ENCODE data around the gene RAB24. TPM values are rescaled to one million over a fixed set of nuclear protein-coding genes. Genes with fewer than 3 reads are reported as not detected.

Gene RAB24
- total and polyA plus RNA-seq, 9 donors = 17.0 to 40.4 (median 26.8) TPM

DNA sequence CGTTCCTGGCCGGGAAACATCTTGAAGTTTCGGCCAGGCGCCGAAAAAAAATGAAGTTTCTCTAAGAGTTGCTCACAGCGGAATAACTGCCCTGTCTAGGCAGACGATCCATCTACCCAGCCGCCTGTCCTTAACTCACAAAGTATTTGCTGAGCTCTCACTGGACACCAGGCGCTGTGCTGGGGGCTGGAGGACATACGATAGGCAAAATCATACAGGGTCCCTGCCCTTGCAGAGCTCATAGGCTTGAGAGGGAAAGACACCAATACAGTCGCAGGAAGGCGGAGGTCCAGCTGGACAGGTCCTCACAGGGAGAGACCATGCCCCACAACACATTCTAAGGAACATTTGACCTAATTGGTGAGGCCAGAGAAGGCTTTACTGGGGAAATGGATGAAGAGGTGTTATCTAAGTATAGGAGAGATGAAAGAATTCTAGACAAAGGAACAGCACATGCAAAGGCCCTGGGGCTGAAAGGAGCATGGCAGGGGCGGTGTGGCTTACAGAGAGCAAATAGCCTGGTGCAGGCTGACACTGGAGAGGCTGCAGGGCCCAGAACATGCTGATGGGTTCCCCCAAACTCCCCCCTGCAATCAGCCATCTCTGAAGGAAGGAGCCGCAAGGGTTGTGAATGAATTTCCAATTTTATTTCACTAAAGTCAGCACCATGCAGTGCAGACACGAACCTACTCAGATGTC is 10.2 kb upstream of the RAB24 start:
- DNase-seq = peak in 2 of 5 donors; percentile 11 to 33
- Histone ChIP-seq H3K27me3 (no peaks in the 10 kb centered on the region), H3K27ac (no peak overlapping the region), H3K36me3 (no peaks in the 10 kb centered on the region), H3K9me3 (no peaks in the 10 kb centered on the region), H3K4me1 (ENCODE audit: insufficient read depth) (peaks cover 3% of the 10 kb centered on the region), H3K4me3 (no peak overlapping the region)
- no peak for TF ChIP-seq EP300 (IDR thresholded peaks at IDR 0.05)
- TF ChIP-seq, protein P1, sequence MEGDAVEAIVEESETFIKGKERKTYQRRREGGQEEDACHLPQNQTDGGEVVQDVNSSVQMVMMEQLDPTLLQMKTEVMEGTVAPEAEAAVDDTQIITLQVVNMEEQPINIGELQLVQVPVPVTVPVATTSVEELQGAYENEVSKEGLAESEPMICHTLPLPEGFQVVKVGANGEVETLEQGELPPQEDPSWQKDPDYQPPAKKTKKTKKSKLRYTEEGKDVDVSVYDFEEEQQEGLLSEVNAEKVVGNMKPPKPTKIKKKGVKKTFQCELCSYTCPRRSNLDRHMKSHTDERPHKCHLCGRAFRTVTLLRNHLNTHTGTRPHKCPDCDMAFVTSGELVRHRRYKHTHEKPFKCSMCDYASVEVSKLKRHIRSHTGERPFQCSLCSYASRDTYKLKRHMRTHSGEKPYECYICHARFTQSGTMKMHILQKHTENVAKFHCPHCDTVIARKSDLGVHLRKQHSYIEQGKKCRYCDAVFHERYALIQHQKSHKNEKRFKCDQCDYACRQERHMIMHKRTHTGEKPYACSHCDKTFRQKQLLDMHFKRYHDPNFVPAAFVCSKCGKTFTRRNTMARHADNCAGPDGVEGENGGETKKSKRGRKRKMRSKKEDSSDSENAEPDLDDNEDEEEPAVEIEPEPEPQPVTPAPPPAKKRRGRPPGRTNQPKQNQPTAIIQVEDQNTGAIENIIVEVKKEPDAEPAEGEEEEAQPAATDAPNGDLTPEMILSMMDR (IDR thresholded peaks at IDR 0.05) = no peak
- TF ChIP-seq POLR2A (IDR thresholded peaks at IDR 0.05) = no peak
- intact Hi-C loops (cut with DNase I) = loop anchor here in 3 of 4 donors (10.0 kb wide), 2 partner anchors 141 to 191 kb away; partner anchors contain the start of gene DOK3 (in 1 of the 3)
- WGBS, 3 donors = 86 to 94% (median 91%) methylated on average over 15 of the region's 15 CpGs

DNA sequence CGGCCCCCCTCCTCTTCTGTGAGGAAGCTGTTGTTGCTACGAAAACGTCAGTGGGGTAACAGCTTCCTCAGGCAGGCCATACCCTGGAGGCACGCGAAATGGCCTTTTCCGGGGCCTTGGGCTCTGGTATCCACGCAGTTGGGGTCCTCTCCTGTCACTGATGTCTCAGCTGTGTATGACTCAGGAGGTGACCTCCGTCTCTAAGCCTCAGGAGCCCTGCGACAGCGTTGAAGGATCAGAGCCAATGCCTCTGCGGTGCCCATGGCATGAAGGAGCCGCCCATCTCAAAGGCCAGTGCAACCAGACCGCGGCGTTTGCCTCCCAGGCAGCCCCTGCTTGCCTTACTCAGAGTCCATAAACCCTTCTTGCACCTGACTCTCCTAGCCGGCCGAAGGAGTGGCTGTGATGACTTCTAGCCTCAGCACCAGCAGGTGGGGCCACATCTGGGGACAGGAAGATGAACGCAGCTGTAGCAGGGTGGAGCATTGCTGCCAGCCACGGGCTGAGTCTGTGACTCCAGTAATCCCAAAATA is 9.2 kb upstream of the RAB24 start:
- peaks cover 3% of the 10 kb centered on the region for H3K4me1 ChIP-seq (ENCODE audit: insufficient read depth)
- DNase-seq = peak in 1 of 5 donors; percentile 47
- no peaks in the 10 kb centered on the region for H3K9me3 ChIP-seq
- H3K27me3 ChIP-seq = no peaks in the 10 kb centered on the region
- no peaks in the 10 kb centered on the region for H3K36me3 ChIP-seq
- WGBS, 3 donors = 13 to 19% (median 17%) methylated on average over 18 to 19 of the region's 19 CpGs
- H3K27ac ChIP-seq = no peak overlapping the region
- no peak for TF ChIP-seq POLR2A (IDR thresholded peaks at IDR 0.05)
- TF ChIP-seq, protein P1 (IDR thresholded peaks at IDR 0.05) = no peak
- no peak for TF ChIP-seq EP300 (IDR thresholded peaks at IDR 0.05)
- intact Hi-C loops (cut with DNase I) = loop anchor here in 3 of 4 donors (10.0 kb wide), 2 partner anchors 142 to 192 kb away; partner anchors contain the start of gene DOK3 (in 1 of the 3)
- no peak overlapping the region for H3K4me3 ChIP-seq

DNA sequence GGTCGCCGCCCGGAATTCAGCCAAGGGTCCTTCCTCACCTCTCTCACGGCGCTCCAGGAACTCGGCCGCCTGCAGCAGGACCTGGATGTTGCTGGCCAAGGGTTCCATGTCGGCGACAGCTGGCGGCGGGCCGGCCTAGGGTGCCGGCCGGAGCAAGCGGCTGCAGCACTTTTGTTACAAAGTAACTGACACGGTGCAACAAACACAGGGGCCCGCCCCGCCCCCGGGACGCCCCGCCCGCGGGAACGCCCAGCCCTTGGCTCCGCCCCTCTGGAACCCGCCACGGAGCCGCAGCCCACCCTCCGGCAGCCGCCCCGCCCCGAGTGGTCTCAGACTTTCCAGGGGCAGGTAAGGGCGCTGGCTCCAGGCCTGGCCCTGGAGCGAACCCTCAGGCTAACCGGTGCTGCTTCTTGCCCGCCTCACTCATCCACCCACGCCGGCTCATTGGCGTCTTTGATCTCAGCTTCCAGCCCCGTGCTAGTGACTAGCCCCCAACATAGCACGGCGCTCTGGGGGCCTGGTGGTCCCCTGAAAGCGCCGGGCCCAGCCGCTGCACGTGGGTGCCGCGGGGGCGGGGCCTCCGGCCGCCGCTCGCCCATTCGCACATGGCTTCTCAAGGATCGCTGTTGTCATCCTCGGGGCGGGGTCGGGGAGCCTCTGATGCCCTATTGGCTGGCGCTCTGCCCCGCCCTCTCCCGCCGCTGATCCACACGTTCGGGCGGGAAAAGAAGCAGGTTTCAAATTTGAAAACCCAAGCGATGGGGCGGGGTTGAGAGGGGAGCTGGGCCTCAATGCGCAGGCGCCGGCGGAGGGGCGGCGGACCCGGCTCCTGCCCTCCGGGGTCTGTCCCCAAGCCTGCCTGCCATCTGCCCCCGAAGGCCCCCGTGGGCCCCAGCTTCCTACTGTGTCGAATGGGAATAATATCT is 8.5 kb upstream of the RAB24 start, which contains the start of gene MXD3:
TSS of gene MXD3 (minus strand) at position 176 of the 926 bp plus-strand sequence. CDS start at position 108, 68 bp downstream.
- Histone ChIP-seq H3K9me3 (no peaks in the 10 kb centered on the region), H3K36me3 (no peaks in the 10 kb centered on the region), H3K27ac (no peak within 1 kb of the TSS), H3K27me3 (no peaks in the 10 kb centered on the region), H3K4me3 (peak within 1 kb of the TSS; percentile 52), H3K4me1 (ENCODE audit: insufficient read depth) (peaks cover 3% of the 10 kb centered on the region)
- TF ChIP-seq EP300 (IDR thresholded peaks at IDR 0.05) (no peak), POLR2A (IDR thresholded peaks at IDR 0.05) (no peak)
- TF ChIP-seq, protein P1 (IDR thresholded peaks at IDR 0.05) = no peak
- WGBS, 3 donors = 1% methylated on average over 71 to 78 of the region's 78 CpGs
- intact Hi-C loops (cut with DNase I) = loop anchor here in 3 of 4 donors (10.0 kb wide), 2 partner anchors 143 to 193 kb away; partner anchors contain the start of gene DOK3 (in 1 of the 3)
- peak; percentile 95 to 98 (median 97) for DNase-seq

DNA sequence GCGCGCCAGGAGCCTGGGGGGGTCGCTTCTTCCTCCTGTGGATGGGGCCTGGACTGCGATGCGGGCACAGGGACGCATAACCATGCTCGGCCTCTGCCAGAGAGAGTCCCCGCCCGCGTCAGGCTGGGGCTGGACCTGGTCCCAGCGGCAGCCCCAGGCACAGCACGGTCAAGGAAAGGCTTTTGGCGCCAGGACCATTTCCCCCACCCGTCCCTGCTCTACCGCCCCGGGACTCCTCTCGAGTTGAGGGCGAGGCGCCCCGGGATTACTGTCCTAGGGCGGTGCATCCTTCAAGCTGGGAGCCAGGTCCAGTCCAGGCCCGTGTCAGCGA is 7.8 kb upstream of the RAB24 start:
- TF ChIP-seq POLR2A (IDR thresholded peaks at IDR 0.05) (no peak), EP300 (IDR thresholded peaks at IDR 0.05) (no peak)
- TF ChIP-seq, protein P1 (IDR thresholded peaks at IDR 0.05) = no peak
- Histone ChIP-seq H3K36me3 (no peaks in the 10 kb centered on the region), H3K27ac (no peak overlapping the region), H3K4me3 (peak overlapping the region; percentile 52), H3K9me3 (no peaks in the 10 kb centered on the region), H3K4me1 (ENCODE audit: insufficient read depth) (peaks cover 3% of the 10 kb centered on the region), H3K27me3 (no peaks in the 10 kb centered on the region)
- DNase-seq = peak in 4 of 5 donors; percentile 45 to 74 (median 66)
- intact Hi-C loops (cut with DNase I) = loop anchor here in 3 of 4 donors (10.0 kb wide), 2 partner anchors 143 to 193 kb away; partner anchors contain the start of gene DOK3 (in 1 of the 3)
- WGBS, 3 donors = 0 to 1% (median 0%) methylated on average over 2 to 23 of the region's 23 CpGs
